ENCODE data around the gene RHBDD3.

Gene RHBDD3

DNA sequence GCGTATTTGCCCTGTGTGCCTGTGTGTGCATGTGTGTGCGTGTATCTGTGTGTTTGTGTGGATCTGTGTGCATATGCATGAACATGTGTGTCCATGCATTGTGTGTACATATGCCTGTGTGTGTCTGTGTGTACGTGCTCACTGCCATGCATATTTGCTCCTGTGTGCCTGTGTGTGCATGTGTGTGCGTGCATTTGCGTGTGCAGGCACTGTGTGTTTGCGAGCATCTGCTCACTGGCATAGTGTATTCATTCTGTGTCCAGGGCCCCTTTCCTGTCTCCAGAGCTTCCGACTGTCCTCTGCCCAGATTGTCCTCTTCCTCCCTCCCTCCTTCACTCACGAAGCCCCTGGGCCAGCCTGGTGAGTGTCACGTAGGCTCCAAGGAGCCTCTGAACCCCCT, 56.3 kb downstream of the RHBDD3 start:
- H3K4me1 Mint-ChIP-seq, result peaks cover 84% of the 10 kb centered on the region
- H3K27me3 Mint-ChIP-seq (ENCODE audit: low read depth, poor library complexity), result peaks cover 5% of the 10 kb centered on the region
- H3K9me3 Mint-ChIP-seq, result no peaks in the 10 kb centered on the region
- TF ChIP-seq, protein P1, sequence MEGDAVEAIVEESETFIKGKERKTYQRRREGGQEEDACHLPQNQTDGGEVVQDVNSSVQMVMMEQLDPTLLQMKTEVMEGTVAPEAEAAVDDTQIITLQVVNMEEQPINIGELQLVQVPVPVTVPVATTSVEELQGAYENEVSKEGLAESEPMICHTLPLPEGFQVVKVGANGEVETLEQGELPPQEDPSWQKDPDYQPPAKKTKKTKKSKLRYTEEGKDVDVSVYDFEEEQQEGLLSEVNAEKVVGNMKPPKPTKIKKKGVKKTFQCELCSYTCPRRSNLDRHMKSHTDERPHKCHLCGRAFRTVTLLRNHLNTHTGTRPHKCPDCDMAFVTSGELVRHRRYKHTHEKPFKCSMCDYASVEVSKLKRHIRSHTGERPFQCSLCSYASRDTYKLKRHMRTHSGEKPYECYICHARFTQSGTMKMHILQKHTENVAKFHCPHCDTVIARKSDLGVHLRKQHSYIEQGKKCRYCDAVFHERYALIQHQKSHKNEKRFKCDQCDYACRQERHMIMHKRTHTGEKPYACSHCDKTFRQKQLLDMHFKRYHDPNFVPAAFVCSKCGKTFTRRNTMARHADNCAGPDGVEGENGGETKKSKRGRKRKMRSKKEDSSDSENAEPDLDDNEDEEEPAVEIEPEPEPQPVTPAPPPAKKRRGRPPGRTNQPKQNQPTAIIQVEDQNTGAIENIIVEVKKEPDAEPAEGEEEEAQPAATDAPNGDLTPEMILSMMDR (IDR thresholded peaks at IDR 0.05), result no peak
- peak overlapping the region; percentile 91 for H3K27ac Mint-ChIP-seq
- H3K4me3 Mint-ChIP-seq, result peak overlapping the region; percentile 59
- H3K36me3 Mint-ChIP-seq (ENCODE audit: low read depth), result no peaks in the 10 kb centered on the region
- no peak for DNase-seq

- Mint-ChIP-seq H3K9me3 (no peaks in the 10 kb centered on the region), H3K4me1 (peaks cover 86% of the 10 kb centered on the region), H3K27me3 (ENCODE audit: low read depth, poor library complexity) (peaks cover 5% of the 10 kb centered on the region), H3K27ac (peak overlapping the region; percentile 91), H3K4me3 (peak overlapping the region; percentile 59), H3K36me3 (ENCODE audit: low read depth) (no peaks in the 10 kb centered on the region)
- DNase-seq, result no peak
- TF ChIP-seq, protein P1 (IDR thresholded peaks at IDR 0.05), result no peak
Measured at GRCh38 chr22:29211066-29211465, 56.7 kb downstream of the RHBDD3 start.
